H1 (cell line): ENCODE data around the gene RAD51B. TPM values are rescaled to one million over a fixed set of nuclear protein-coding genes. Genes with fewer than 3 reads are reported as not detected.

Source experiments
- CTCF ChIA-PET: fragments of 300-600 bp; sonication (Branson Sonifier 250); formaldehyde crosslinking; loops from one replicate; lab custom pipeline; 2021; ENCODE audit not compliant: partially characterized antibody; lab: Charles Lee
- POLR2A ChIA-PET: fragments of 300-600 bp; sonication (Branson Sonifier 250); formaldehyde crosslinking; loops from one replicate; lab custom pipeline; 2021; ENCODE audit warnings: inconsistent platforms; ENCODE audit not compliant: partially characterized antibody; lab: Charles Lee
- DNase-seq, 2 experiments: peaks; one replicate each; pipeline versions ENCODE4 v3.0.0 to v3.0.0-alpha.2; 2010 to 2022; ENCODE audit warnings: low spot score in 2 of 2, low read depth in 1 of 2, mixed read lengths in 1 of 2
- FAIRE-seq: peaks from 2 replicates; lab custom pipeline; 2011; peaks lifted over from hg19 to GRCh38; lab: Jason Lieb, UNC
- H2AFZ ChIP-seq: 2 replicates; pipeline ENCODE4 v1.8.1; 2012; ENCODE audit warnings: low read length, inconsistent platforms
- H2AK5ac ChIP-seq: 2 replicates; pipeline ENCODE4 v1.6.1; 2013; ENCODE audit warnings: low read depth, low read length
- H2BK120ac ChIP-seq: replicated peaks from 2 replicates; pipeline ENCODE3; 2013; ENCODE audit warnings: low read depth, low read length, inconsistent platforms
- H2BK12ac ChIP-seq: 2 replicates; pipeline ENCODE4 v1.6.1; 2013; ENCODE audit warnings: low read depth, low read length
- H2BK15ac ChIP-seq: 2 replicates; pipeline ENCODE4 v1.6.1; 2013; ENCODE audit warnings: low read length
- H2BK20ac ChIP-seq: 2 replicates; pipeline ENCODE4 v1.6.1; 2013; ENCODE audit warnings: low read length
- H2BK5ac ChIP-seq: 2 replicates; pipeline ENCODE4 v1.6.1; 2013; ENCODE audit warnings: low read depth, low read length
- H3K14ac ChIP-seq: 2 replicates; pipeline ENCODE4 v1.6.1; 2013; ENCODE audit warnings: inconsistent platforms; ENCODE audit not compliant: insufficient read length
- H3K18ac ChIP-seq: 2 replicates; pipeline ENCODE4 v1.6.1; 2013; ENCODE audit warnings: low read length; ENCODE audit errors: extremely low read depth
- H3K23ac ChIP-seq: 2 replicates; pipeline ENCODE4 v1.6.1; 2013; ENCODE audit warnings: inconsistent platforms; ENCODE audit not compliant: insufficient read length
- H3K23me2 ChIP-seq: 2 replicates; pipeline ENCODE4 v1.6.1; 2013; ENCODE audit warnings: low read depth, low read length
- H3K27ac ChIP-seq: 2 replicates; pipeline ENCODE4 v1.6.1; 2011; ENCODE audit warnings: low read depth, low read length, inconsistent platforms
- H3K27me3 ChIP-seq, 4 experiments: replicated peaks in 1 of 4; 1 replicate in 1 of 4; 2 replicates in 3 of 4; pipeline versions ENCODE4 v1.6.1 to v1.8.1; 2011 to 2013; ENCODE audit warnings: low read length in 3 of 4, mild to moderate bottlenecking in 3 of 4, inconsistent platforms in 2 of 4, mixed read lengths in 2 of 4, moderate library complexity in 1 of 4; ENCODE audit not compliant: control insufficient read depth in 3 of 4, insufficient read depth in 3 of 4; ENCODE audit errors: extremely low read depth in 1 of 4
- H3K36me3 ChIP-seq, 4 experiments: 2 replicates each; pipeline versions ENCODE4 v1.6.1 to v1.8.1; 2011 to 2013; ENCODE audit warnings: mild to moderate bottlenecking in 4 of 4, low read length in 3 of 4, moderate library complexity in 2 of 4, control low read depth in 1 of 4, inconsistent platforms in 1 of 4; ENCODE audit not compliant: insufficient read depth in 4 of 4, control insufficient read depth in 2 of 4
- H3K4ac ChIP-seq: replicated peaks from 2 replicates; pipeline ENCODE3; 2013; ENCODE audit warnings: low read length, low read depth, mixed read lengths, inconsistent platforms; ENCODE audit not compliant: insufficient read length
- H3K4me1 ChIP-seq, 4 experiments: replicated peaks in 1 of 4; 1 replicate in 1 of 4; 2 replicates in 3 of 4; pipeline versions ENCODE4 v1.6.1 to v1.8.1; 2011 to 2013; ENCODE audit warnings: low read length in 3 of 4, inconsistent platforms in 2 of 4, mixed read lengths in 1 of 4; ENCODE audit not compliant: insufficient read depth in 4 of 4, control insufficient read depth in 3 of 4
- H3K4me2 ChIP-seq, 2 experiments: 2 replicates each; pipeline versions ENCODE4 v1.6.1 to v1.8.1; 2011 to 2013; ENCODE audit warnings: low read depth in 2 of 2, low read length in 2 of 2, control low read depth in 1 of 2, inconsistent platforms in 1 of 2, mild to moderate bottlenecking in 1 of 2; ENCODE audit not compliant: insufficient read depth in 1 of 2
- H3K4me3 ChIP-seq, 4 experiments: fragments of 200-600, 300-600 bp in 1 of 4; sonication (generic), shearing (Covaris generic), sonication (Bioruptor Twin) in 1 of 4; 2 replicates each; pipeline versions ENCODE4 v1.5.1 to v1.8.1; 2011 to 2016; ENCODE audit warnings: low read length in 4 of 4, low read depth in 3 of 4, control low read depth in 2 of 4, inconsistent platforms in 2 of 4, mild to moderate bottlenecking in 2 of 4, mixed read lengths in 1 of 4, moderate library complexity in 1 of 4; ENCODE audit not compliant: insufficient read depth in 2 of 4; ENCODE audit errors: extremely low read depth in 1 of 4
- H3K56ac ChIP-seq: replicated peaks from 2 replicates; pipeline ENCODE3; 2013; ENCODE audit warnings: low read depth, mild to moderate bottlenecking, mixed read lengths, low read length, inconsistent platforms; ENCODE audit not compliant: insufficient read length
- H3K79me1 ChIP-seq: 2 replicates; pipeline ENCODE4 v1.6.1; 2013; ENCODE audit warnings: low read depth, low read length, control low read depth
- H3K79me2 ChIP-seq, 2 experiments: 2 replicates each; pipeline versions ENCODE4 v1.6.1 to v1.8.1; 2012 to 2013; ENCODE audit warnings: low read length in 2 of 2, mild to moderate bottlenecking in 2 of 2, inconsistent platforms in 1 of 2; ENCODE audit not compliant: insufficient read depth in 2 of 2, control insufficient read depth in 1 of 2
- H3K9ac ChIP-seq, 4 experiments: replicated peaks in 1 of 4; 1 replicate in 1 of 4; 2 replicates in 3 of 4; pipeline versions ENCODE4 v1.6.1 to v1.8.1; 2011 to 2013; ENCODE audit warnings: low read depth in 3 of 4, low read length in 3 of 4, control low read depth in 2 of 4, mild to moderate bottlenecking in 2 of 4, moderate library complexity in 2 of 4, inconsistent platforms in 1 of 4; ENCODE audit errors: extremely low read depth in 1 of 4
- H3K9me3 ChIP-seq, 2 experiments: 2 replicates each; pipeline versions ENCODE4 v1.6.1 to v1.8.1; 2012 to 2013; ENCODE audit warnings: mild to moderate bottlenecking in 2 of 2, moderate library complexity in 2 of 2, control low read depth in 1 of 2, inconsistent platforms in 1 of 2, low read depth in 1 of 2, low read length in 1 of 2, mixed read lengths in 1 of 2; ENCODE audit not compliant: insufficient read depth in 2 of 2
- H4K20me1 ChIP-seq, 2 experiments: replicated peaks in 1 of 2; 2 replicates each; pipeline versions ENCODE3 to v1.8.1; 2011 to 2013; ENCODE audit warnings: inconsistent platforms in 2 of 2, low read length in 2 of 2, mild to moderate bottlenecking in 1 of 2; ENCODE audit not compliant: insufficient read depth in 2 of 2, control insufficient read depth in 1 of 2
- H4K5ac ChIP-seq: 2 replicates; pipeline ENCODE4 v1.6.1; 2013; ENCODE audit warnings: low read length, low read depth, mixed read lengths, inconsistent platforms; ENCODE audit not compliant: insufficient read length
- H4K8ac ChIP-seq: 2 replicates; pipeline ENCODE4 v1.8.0; 2013; ENCODE audit warnings: mild to moderate bottlenecking, moderate library complexity, low read length, inconsistent platforms; ENCODE audit not compliant: insufficient read depth; ENCODE audit errors: extremely low read depth
- H4K91ac ChIP-seq: replicated peaks from 2 replicates; pipeline ENCODE3; 2013; ENCODE audit warnings: low read length, mixed read lengths, inconsistent platforms; ENCODE audit not compliant: insufficient read length
- WGBS, 2 experiments: shearing (Covaris generic) in 1 of 2; methylation state at CpG; one replicate each; pipeline versions ENCODE4 v1.1.6 to v1.1.7; 2013 to 2015; ENCODE audit warnings: low lambda C conversion rate in 2 of 2, mixed read lengths in 2 of 2, inconsistent platforms in 1 of 2, low coverage in 1 of 2, missing lambda C conversion rate in 1 of 2; ENCODE audit not compliant: insufficient replicate concordance in 2 of 2, insufficient coverage in 1 of 2, insufficient read length in 1 of 2; ENCODE audit errors: extremely low coverage in 1 of 2, missing lambda C conversion rate in 1 of 2; 5-methylcytosine and 5-hydroxymethylcytosine counted together
- polyA plus RNA-seq, 7 experiments: library from polyadenylated mRNA; depleted of rRNA in 3 of 7; stranded (reverse) in 5 of 7; unstranded in 2 of 7; fragments of >200 nt in 5 of 7; fragments of 200-250 nt in 2 of 7; gene quantifications; 1 replicate in 5 of 7; 2 replicates in 1 of 7; 4 replicates in 1 of 7; pipeline versions ENCODE4 v1.2.1 to v1.2.3, GENCODE V29; 2011 to 2013; ENCODE audit warnings: missing spikeins in 2 of 7, mixed read lengths in 2 of 7
- total RNA-seq: library from RNA; stranded (reverse); fragmentation: NEBNext Ultra II Directional; extraction: Animal tissue kit (Norgen Biotek cat#: 25700); gene quantifications from 2 replicates; pipeline ENCODE4 v1.2.1, GENCODE V29; 2021

Gene RAD51B
- total and polyA plus RNA-seq, 2 of the 8 experiments (the other 6 are each of a cell fraction or from before 2014, with no cell fraction given): 3.9 to 14.9 TPM

DNA sequence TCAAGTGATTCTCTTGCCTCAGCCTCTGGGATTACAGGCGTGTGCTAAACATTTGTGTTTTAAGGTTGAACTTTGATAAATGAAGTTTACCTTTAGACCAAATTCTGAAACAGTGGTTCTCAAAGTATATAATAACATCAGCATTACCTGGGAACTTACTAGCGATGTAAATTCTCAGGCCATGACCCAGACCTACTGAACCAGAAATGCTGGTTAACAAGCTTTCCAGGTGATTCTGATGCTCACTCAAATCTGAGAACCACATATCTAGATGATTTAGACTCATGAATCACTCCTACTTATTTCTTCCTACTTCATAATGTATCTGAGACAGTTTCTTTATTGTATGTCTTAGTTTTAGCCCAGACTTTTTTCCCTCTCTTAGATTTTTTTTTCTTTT, 43.6 kb downstream of the RAD51B start:
- Histone ChIP-seq H3K27ac (no peak overlapping the region), H3K9ac (no peak overlapping the region), H3K9me3 (peaks cover 7 to 11% of the 10 kb centered on the region in 2 experiments), H3K18ac (no peak overlapping the region), H2AK5ac (no peak overlapping the region), H4K5ac (no peak overlapping the region), H2BK120ac (no peak overlapping the region), H3K27me3 (no peaks in the 10 kb centered on the region), H3K4me1 (no peaks in the 10 kb centered on the region), H2BK20ac (no peak overlapping the region), H2AFZ (no peak overlapping the region), H3K4ac (no peak overlapping the region), H4K91ac (no peak overlapping the region), H3K23ac (no peak overlapping the region), H3K79me2 (no peaks in the 10 kb centered on the region), H4K20me1 (no peaks in the 10 kb centered on the region), H3K56ac (no peak overlapping the region), H3K23me2 (no peaks in the 10 kb centered on the region), H3K14ac (no peak overlapping the region), H2BK5ac (no peak overlapping the region), H4K8ac (no peak overlapping the region), H2BK12ac (no peak overlapping the region), H2BK15ac (no peak overlapping the region), H3K4me3 (no peak overlapping the region), H3K4me2 (no peak overlapping the region), H3K79me1 (no peaks in the 10 kb centered on the region), H3K36me3 (peaks cover 0 to 14% (median 6%) of the 10 kb centered on the region in 4 experiments; a peak in 2 of 8 replicates)
- DNase-seq (no peak), FAIRE-seq (no peak)
- ChIA-PET CTCF (interaction anchor here (0.7 kb wide), 1 partner anchor 354 kb away, joined by 4 read pairs; no protein-coding TSS in a partner anchor), POLR2A (no interaction called here)
- WGBS, 2 experiments: 92% methylated on average over 2 of the region's 2 CpGs; no CpG with 5 or more reads in 1 of the 2 experiments
